K562 (cell line): ENCODE data around the gene BBX. TPM values are rescaled to one million over a fixed set of nuclear protein-coding genes. Genes with fewer than 3 reads are reported as not detected.

Source experiments
- ATAC-seq: fragments of 200-7000 bp; cut with Tn5 transposase; 3 replicates; pipeline ENCODE4 v1.9.1; 2020; ENCODE audit warnings: moderate library complexity
- BruUV-seq: library from RNA; stranded (reverse); fragments of 400-500 nt; replicated peaks from 2 replicates; lab custom pipeline; 2021; lab: Mats Ljungman, UMichigan
- CTCF ChIA-PET: fragments of 300-600 bp; formaldehyde crosslinking; extraction: SDS; loops from one replicate; lab custom pipeline; 2021; ENCODE audit warnings: low intra/inter-chr PET ratio; lab: Yijun Ruan, JAX
- POLR2A ChIA-PET: fragments of 300-600, 350-650 bp; sonication (Branson Sonifier 250); formaldehyde crosslinking; extraction: SDS; loops from one replicate; lab custom pipeline; 2021; ENCODE audit warnings: antibody characterized with exemption, inconsistent platforms; lab: Yijun Ruan, JAX
- DNase-seq, 4 experiments: peaks; one replicate each; pipeline versions ENCODE4 v3.0.0 to v3.0.0-alpha.2; 2011 to 2018; ENCODE audit warnings: low spot score in 3 of 4, mixed read lengths in 3 of 4; ENCODE audit errors: extremely low read depth in 1 of 4
- FAIRE-seq: peaks from 2 replicates; lab custom pipeline; 2011; peaks lifted over from hg19 to GRCh38; lab: Jason Lieb, UNC
- H2AFZ ChIP-seq: 2 replicates; pipeline ENCODE4 v1.6.0; 2011; ENCODE audit warnings: low read depth, low read length, control low read depth, inconsistent platforms
- H3K27ac ChIP-seq: fragments of 200-600 bp; 3 replicates; pipeline ENCODE4 v1.8.0; 2011; ENCODE audit warnings: low read depth, mild to moderate bottlenecking, control low read depth, inconsistent platforms, low read length, moderate library complexity, mixed read lengths; ENCODE audit errors: extremely low read depth
- H3K27me3 ChIP-seq, 2 experiments: fragments of 300-600 bp in 1 of 2; 2 replicates in 1 of 2; 3 replicates in 1 of 2; pipeline versions ENCODE4 v1.6.0 to v1.8.0; 2011; ENCODE audit warnings: inconsistent platforms in 2 of 2, low read length in 2 of 2, mild to moderate bottlenecking in 1 of 2, mixed read lengths in 1 of 2, moderate library complexity in 1 of 2; ENCODE audit not compliant: control insufficient read depth in 2 of 2, insufficient read depth in 2 of 2
- H3K36me3 ChIP-seq: fragments of 300-600 bp; 3 replicates; pipeline ENCODE4 v1.8.0; 2011; ENCODE audit warnings: mild to moderate bottlenecking, low read length, inconsistent platforms; ENCODE audit not compliant: control insufficient read depth, insufficient read depth
- H3K4me1 ChIP-seq, 2 experiments: fragments of 200-600 bp in 1 of 2; replicated peaks in 1 of 2; 2 replicates in 1 of 2; 3 replicates in 1 of 2; pipeline versions ENCODE4 v1.5.1 to v1.8.0; 2011; ENCODE audit warnings: inconsistent platforms in 2 of 2, low read length in 2 of 2, mild to moderate bottlenecking in 1 of 2, mixed read lengths in 1 of 2, moderate library complexity in 1 of 2; ENCODE audit not compliant: control insufficient read depth in 2 of 2, insufficient read depth in 2 of 2
- H3K4me2 ChIP-seq: 2 replicates; pipeline ENCODE4 v1.6.1; 2011; ENCODE audit warnings: low read length, control low read depth, inconsistent platforms, mixed read lengths; ENCODE audit not compliant: insufficient read depth
- H3K4me3 ChIP-seq: fragments of 200-600 bp; sonication (generic), shearing (Covaris generic); 2 replicates; pipeline ENCODE4 v1.5.1; 2016; ENCODE audit warnings: control low read depth, inconsistent platforms
- H3K79me2 ChIP-seq: fragments of 200-600 bp; 3 replicates; pipeline ENCODE4 v1.8.0; 2011; ENCODE audit warnings: low read length, inconsistent platforms; ENCODE audit not compliant: control insufficient read depth, insufficient read depth
- H3K9ac ChIP-seq, 2 experiments: 2 replicates each; pipeline versions ENCODE4 v1.6.0 to v1.6.1; 2011; ENCODE audit warnings: low read depth in 2 of 2, low read length in 2 of 2, control low read depth in 1 of 2, inconsistent platforms in 1 of 2, mild to moderate bottlenecking in 1 of 2, mixed read lengths in 1 of 2; ENCODE audit not compliant: insufficient read depth in 1 of 2
- H3K9me1 ChIP-seq: one replicate; pipeline ENCODE4 v1.6.0; 2011; ENCODE audit warnings: inconsistent platforms, mild to moderate bottlenecking, low read length, moderate library complexity; ENCODE audit not compliant: control insufficient read depth, insufficient read depth
- H3K9me3 ChIP-seq: replicated peaks from 2 replicates; pipeline ENCODE4 v1.5.1; 2011; ENCODE audit warnings: low read depth, low read length, inconsistent platforms; ENCODE audit not compliant: control insufficient read depth, insufficient read depth
- H4K20me1 ChIP-seq: replicated peaks from 2 replicates; pipeline ENCODE4 v1.6.1; 2011; ENCODE audit warnings: low read length, inconsistent platforms, mixed read lengths; ENCODE audit not compliant: control insufficient read depth, insufficient read depth
- ARID4B ChIP-seq: sonication (generic); formaldehyde crosslinking; IDR thresholded peaks from 2 replicates; pipeline ENCODE4 v1.8.0; 2022; ENCODE audit warnings: mild to moderate bottlenecking, missing genetic modification reagents
- KLF16 ChIP-seq: IDR thresholded peaks from 2 replicates; pipeline ENCODE4 v1.6.1; 2016; ENCODE audit warnings: antibody characterized with exemption
- MTF1 ChIP-seq: fragments of 250-450 bp; sonication (Bioruptor Pico); IDR thresholded peaks from 2 replicates; pipeline ENCODE4 v1.9.0; 2021; ENCODE audit warnings: moderate library complexity, mild to moderate bottlenecking, inconsistent platforms, borderline replicate concordance
- MYNN ChIP-seq, 2 experiments: sonication (generic); formaldehyde crosslinking in 1 of 2; IDR thresholded peaks; 2 replicates each; pipeline versions ENCODE4 v1.5.0 to v1.6.1; 2016 to 2020; ENCODE audit warnings: antibody characterized with exemption in 1 of 2, missing genetic modification reagents in 1 of 2
- SIX5 ChIP-seq, 2 experiments: IDR thresholded peaks; 2 replicates each; pipeline ENCODE4 v1.6.1; 2011; ENCODE audit warnings: low read length in 2 of 2, borderline replicate concordance in 1 of 2, low read depth in 1 of 2, mild to moderate bottlenecking in 1 of 2, moderate library complexity in 1 of 2; ENCODE audit not compliant: insufficient read depth in 1 of 2
- SNRNP70 ChIP-seq: fragments of 200-400 bp; formaldehyde crosslinking; optimal IDR thresholded peaks from 2 replicates; pipeline ENCODE3; 2017; ENCODE audit warnings: low read depth, low read length
- ZNF75A ChIP-seq: fragments of 450-650 bp; formaldehyde crosslinking; IDR thresholded peaks from 2 replicates; pipeline ENCODE4 v1.4.0; 2020; ENCODE audit warnings: mild to moderate bottlenecking
- WGBS: fragments of 100-300 bp; shearing (Covaris generic); methylation state at CpG from one replicate; pipeline ENCODE4 v1.1.6; 2016; ENCODE audit warnings: low coverage, mixed read lengths; ENCODE audit not compliant: insufficient coverage; ENCODE audit errors: missing lambda C conversion rate; 5-methylcytosine and 5-hydroxymethylcytosine counted together
- in situ Hi-C: fragments of 300-500 bp; cut with MboI; formaldehyde crosslinking; loops from 4 replicates; pipeline ENCODE4 v1.15.0; 2018; ENCODE audit warnings: inconsistent platforms, mixed read lengths
- intact Hi-C: fragments of 100-400 bp; cut with micrococcal nuclease; formaldehyde crosslinking; loops from 2 replicates; pipeline ENCODE4 v1.14.2; 2022
- polyA plus RNA-seq, 8 experiments: library from polyadenylated mRNA; depleted of rRNA in 4 of 8; stranded (reverse) in 5 of 8; unstranded in 3 of 8; fragments of >200 nt; fragmentation: Nextera tagmentation in 2 of 8; fragmentation: Illumina TruSeq in 1 of 8; extraction: Ambion mirVana in 2 of 8; extraction: Trizol in 1 of 8; gene quantifications; 2 replicates each; pipeline versions ENCODE4 v1.2.1 to v1.2.3, GENCODE V29; 2011 to 2014; ENCODE audit warnings: inconsistent platforms in 1 of 8, missing spikeins in 1 of 8
- total RNA-seq, 7 experiments: library from RNA; depleted of rRNA in 6 of 7; stranded (reverse); fragments of >200 nt in 6 of 7; fragmentation: Illumina TruSeq in 2 of 7; extraction: Trizol in 2 of 7; gene quantifications; 2 replicates each; pipeline versions ENCODE4 v1.2.1 to v1.2.3, GENCODE V29; 2011 to 2021; ENCODE audit warnings: low replicate concordance in 1 of 7
- TF ChIP-seq, protein P1 (sequence below): conservative IDR thresholded peaks from 2 replicates; pipeline ENCODE4 v1.6.1; 2011; ENCODE audit warnings: low read depth, mild to moderate bottlenecking, low read length; ENCODE audit not compliant: control insufficient read depth
- TF ChIP-seq, protein P2 (sequence below): sonication (generic); formaldehyde crosslinking; IDR thresholded peaks from 2 replicates; pipeline ENCODE4 v1.8.0; 2023; ENCODE audit warnings: missing genetic modification reagents, mild to moderate bottlenecking, borderline replicate concordance

BBX gene
- total and polyA plus RNA-seq, 9 of the 15 experiments (the other 6 are each of a cell fraction or from before 2014, with no cell fraction given): 4.9 to 19.5 (median 11.8) TPM

GRCh38 chr3:107525644-107526305 lies 3.0 kb downstream of the BBX start:
- Histone ChIP-seq H3K9me1 (no peaks in the 10 kb centered on the region), H3K4me3 (peak overlapping the region; percentile 86), H3K4me1 (peaks cover 5 to 15% of the 10 kb centered on the region in 2 experiments; a peak in 4 of 5 replicates), H3K27ac (peak overlapping the region; percentile 76; the same call in 1 of the 3 replicates), H3K27me3 (no peaks in the 10 kb centered on the region), H3K79me2 (peaks cover 26% of the 10 kb centered on the region), H3K9me3 (no peaks in the 10 kb centered on the region), H4K20me1 (no peaks in the 10 kb centered on the region), H3K4me2 (peak overlapping the region; percentile 91), H3K36me3 (peaks cover 11% of the 10 kb centered on the region; the same call in 1 of the 3 replicates), H2AFZ (peak overlapping the region; percentile 77), H3K9ac (peak overlapping the region; percentile 67 to 94)
- no TSS peak for BruUV-seq
- CTCF ChIA-PET: no interaction called here
- 51% methylated on average over 17 of the region's 28 CpGs for WGBS
- POLR2A ChIA-PET: interaction anchor here (0.5 to 0.6 kb wide), 2 partner anchors 13 to 105 kb away, joined by 3 read pairs; no protein-coding TSS in a partner anchor
- ATAC-seq (no peak), FAIRE-seq (no peak), DNase-seq (peak in 1 of 4 experiments; percentile 5)
- intact Hi-C loops (no loop called here), in situ Hi-C loops (no loop called here)
- TF ChIP-seq KLF16 (no peak), SIX5 (IDR thresholded peaks at IDR 0.05; ENCODE audit: borderline replicate concordance in 1 of 2, insufficient read depth in 1 of 2, low read depth in 1 of 2, low read length in 2 of 2) (no peak), SNRNP70 (no peak), ZNF75A (CRISPR knock-in tag) (no peak), MTF1 (no peak), ARID4B (CRISPR knock-in tag) (no peak), MYNN (IDR thresholded peaks at IDR 0.05) (no peak), MYNN (CRISPR knock-in tag; IDR thresholded peaks at IDR 0.05) (no peak)
- TF ChIP-seq, protein P1, sequence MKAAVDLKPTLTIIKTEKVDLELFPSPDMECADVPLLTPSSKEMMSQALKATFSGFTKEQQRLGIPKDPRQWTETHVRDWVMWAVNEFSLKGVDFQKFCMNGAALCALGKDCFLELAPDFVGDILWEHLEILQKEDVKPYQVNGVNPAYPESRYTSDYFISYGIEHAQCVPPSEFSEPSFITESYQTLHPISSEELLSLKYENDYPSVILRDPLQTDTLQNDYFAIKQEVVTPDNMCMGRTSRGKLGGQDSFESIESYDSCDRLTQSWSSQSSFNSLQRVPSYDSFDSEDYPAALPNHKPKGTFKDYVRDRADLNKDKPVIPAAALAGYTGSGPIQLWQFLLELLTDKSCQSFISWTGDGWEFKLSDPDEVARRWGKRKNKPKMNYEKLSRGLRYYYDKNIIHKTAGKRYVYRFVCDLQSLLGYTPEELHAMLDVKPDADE: no peak
- TF ChIP-seq, protein P2, sequence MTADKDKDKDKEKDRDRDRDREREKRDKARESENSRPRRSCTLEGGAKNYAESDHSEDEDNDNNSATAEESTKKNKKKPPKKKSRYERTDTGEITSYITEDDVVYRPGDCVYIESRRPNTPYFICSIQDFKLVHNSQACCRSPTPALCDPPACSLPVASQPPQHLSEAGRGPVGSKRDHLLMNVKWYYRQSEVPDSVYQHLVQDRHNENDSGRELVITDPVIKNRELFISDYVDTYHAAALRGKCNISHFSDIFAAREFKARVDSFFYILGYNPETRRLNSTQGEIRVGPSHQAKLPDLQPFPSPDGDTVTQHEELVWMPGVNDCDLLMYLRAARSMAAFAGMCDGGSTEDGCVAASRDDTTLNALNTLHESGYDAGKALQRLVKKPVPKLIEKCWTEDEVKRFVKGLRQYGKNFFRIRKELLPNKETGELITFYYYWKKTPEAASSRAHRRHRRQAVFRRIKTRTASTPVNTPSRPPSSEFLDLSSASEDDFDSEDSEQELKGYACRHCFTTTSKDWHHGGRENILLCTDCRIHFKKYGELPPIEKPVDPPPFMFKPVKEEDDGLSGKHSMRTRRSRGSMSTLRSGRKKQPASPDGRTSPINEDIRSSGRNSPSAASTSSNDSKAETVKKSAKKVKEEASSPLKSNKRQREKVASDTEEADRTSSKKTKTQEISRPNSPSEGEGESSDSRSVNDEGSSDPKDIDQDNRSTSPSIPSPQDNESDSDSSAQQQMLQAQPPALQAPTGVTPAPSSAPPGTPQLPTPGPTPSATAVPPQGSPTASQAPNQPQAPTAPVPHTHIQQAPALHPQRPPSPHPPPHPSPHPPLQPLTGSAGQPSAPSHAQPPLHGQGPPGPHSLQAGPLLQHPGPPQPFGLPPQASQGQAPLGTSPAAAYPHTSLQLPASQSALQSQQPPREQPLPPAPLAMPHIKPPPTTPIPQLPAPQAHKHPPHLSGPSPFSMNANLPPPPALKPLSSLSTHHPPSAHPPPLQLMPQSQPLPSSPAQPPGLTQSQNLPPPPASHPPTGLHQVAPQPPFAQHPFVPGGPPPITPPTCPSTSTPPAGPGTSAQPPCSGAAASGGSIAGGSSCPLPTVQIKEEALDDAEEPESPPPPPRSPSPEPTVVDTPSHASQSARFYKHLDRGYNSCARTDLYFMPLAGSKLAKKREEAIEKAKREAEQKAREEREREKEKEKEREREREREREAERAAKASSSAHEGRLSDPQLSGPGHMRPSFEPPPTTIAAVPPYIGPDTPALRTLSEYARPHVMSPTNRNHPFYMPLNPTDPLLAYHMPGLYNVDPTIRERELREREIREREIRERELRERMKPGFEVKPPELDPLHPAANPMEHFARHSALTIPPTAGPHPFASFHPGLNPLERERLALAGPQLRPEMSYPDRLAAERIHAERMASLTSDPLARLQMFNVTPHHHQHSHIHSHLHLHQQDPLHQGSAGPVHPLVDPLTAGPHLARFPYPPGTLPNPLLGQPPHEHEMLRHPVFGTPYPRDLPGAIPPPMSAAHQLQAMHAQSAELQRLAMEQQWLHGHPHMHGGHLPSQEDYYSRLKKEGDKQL (CRISPR knock-in tag): no peak
